GM19043 (cell line): Measurements from ENCODE around the gene TMEM88.
"Not testable (repeated sequence)": the region's sequence is repeated elsewhere in the genome, so short reads cannot be mapped to it uniquely, and the experiment has no call there.

ENCODE experiments used
- ATAC-seq: cut with Tn5 transposase; IDR thresholded peaks from one replicate; pipeline ENCODE4 v1.9.1; 2021; ENCODE audit warnings: low read depth; ENCODE audit not compliant: unreplicated experiment

Gene TMEM88, protein sequence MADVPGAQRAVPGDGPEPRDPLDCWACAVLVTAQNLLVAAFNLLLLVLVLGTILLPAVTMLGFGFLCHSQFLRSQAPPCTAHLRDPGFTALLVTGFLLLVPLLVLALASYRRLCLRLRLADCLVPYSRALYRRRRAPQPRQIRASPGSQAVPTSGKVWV

DNA sequence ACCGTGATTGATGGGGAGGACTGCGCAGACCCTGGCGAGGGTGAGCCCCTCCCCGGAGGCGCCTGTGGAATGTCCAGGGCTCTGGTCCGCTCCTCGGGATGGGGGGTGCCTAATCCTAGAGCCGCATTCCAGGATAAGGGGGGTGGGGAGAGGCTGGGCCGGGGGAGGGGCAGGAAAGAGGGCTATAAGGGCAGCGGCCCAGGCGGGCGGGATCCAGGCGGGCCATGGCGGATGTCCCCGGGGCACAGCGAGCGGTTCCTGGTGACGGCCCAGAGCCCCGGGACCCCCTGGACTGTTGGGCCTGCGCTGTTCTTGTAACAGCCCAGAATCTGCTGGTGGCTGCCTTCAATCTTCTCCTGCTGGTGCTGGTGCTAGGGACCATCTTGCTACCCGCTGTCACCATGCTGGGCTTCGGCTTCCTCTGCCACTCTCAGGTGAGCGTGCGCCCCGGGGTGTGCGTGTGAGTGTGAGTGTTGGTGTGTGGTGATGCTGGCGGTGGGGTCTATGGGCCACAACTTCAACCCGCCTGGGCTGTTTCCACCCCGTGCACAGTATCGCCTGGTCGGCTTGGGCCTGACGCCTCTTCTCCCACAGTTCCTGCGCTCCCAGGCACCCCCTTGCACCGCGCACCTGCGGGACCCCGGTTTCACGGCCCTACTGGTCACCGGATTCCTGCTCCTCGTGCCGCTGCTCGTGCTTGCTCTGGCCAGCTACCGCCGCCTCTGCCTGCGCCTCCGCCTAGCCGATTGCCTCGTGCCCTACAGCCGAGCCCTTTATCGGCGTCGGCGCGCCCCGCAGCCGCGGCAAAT is at the start of gene TMEM88:
TSS of gene TMEM88 (plus strand) at position 216 of the 809 bp plus-strand sequence. CDS start at position 225, 9 bp downstream.
- ATAC-seq = no peak

DNA sequence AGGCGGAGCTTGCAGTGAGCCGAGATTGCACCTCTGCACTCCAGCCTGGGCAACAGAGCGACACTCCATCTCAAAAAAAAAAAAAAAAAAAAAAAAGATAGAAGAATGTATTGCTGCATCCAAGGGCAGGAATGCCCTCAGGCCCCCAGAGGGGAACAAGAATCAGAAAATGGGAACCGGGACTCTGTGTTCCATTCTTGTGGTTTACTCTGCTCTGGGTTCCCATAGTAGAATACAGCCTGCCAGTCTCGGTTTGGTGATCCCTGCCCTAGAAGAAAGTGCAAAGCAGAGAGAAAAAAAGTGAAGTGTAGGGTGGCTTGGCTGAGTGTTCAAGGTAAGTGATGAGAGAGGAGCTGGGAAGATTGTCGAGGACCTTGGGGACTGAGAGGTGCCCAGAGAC is 48.3 kb upstream of the TMEM88 start:
- ATAC-seq = no peak

DNA sequence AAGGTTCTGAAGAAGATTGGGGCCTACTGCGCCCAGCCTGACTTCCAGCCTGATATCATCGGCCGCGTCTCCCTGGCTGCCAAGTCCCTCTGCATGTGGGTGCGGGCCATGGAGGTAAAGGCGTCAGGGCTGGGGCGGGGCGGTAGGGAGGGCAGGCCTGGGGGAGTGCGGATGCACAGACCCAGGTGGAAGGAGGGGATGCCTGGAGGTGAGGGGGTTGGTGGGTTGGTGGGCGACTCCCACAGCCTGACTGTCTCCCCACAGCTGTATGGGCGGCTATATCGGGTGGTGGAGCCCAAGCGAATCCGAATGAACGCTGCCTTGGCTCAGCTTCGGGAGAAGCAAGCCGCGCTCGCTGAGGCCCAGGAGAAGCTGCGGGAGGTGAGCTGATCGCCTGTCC is 47.7 kb upstream of the TMEM88 start:
- no peak for ATAC-seq

DNA sequence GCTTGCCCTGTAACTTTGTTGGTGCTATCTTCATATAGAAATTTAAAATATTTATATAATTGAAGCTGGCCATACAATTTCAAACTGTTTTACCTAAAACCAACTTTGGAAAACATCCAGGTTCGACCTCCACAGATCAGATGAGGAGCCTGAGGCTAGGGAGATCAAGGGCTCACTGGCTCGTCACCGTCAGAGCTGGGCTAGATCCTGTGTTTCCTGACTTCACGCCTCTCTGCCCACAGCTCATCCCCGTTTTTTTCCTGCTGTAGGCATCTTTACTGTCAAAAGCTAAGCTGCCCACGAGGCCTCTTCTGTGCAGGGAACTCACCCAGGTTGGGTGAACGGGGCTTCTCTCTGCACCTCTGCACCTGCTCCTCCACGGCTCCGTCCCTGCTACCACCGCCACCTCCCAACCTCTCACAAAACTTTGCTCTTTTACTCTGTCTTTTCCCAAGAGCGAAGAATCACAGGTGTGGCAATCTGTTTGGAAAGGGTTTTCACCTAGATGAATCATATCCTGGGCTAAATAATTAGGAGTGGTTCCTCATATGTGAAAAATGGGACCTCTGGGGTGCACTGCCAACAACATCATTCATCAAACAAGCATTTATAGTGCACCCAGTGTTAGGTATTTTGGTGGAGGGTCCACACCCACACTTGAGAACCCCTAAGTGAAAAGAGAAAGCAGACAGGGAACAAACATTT is 45.6 kb upstream of the TMEM88 start:
- no peak for ATAC-seq

GRCh38 chr17:7809791-7810343 is 45.0 kb upstream of the TMEM88 start:
- not testable (repeated sequence) for ATAC-seq

DNA sequence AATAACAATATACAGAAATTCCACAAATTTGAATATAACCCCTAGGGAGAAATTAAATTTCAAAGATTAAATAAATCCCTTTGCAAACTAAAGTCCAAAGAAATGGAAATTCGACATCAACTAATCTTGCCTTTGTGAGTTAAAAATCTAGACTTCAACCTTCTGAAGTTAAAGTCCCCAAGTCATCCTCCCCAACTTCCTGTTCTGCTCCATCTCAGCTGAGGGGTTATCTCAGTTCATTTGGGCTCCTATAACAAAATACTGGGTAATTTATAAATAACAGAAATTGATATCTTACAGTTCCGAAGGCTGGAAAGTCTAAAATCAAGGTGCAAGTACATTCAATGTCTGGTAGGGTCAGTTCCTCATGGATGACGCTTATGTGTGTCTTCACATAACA is 43.6 kb upstream of the TMEM88 start:
- no peak for ATAC-seq

DNA sequence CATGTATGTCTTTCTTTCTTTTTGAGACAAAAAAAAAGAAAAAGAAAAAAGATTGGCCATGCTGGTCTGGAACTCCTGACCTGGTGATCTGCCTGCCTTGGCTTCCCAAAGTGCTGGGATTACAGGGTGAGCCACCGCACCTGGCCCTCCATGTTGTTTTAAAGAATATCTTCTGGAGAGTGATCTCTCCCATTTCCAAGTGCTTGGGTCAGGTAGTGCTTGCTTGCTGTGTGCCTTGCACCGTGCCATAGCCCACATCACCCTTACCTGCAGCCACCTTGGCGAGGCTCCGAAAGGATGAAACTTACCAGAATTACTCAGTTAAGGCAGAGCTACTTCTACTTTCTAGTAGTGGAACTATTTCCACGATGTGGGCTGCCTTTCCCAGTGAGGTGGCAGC is 39.9 kb upstream of the TMEM88 start:
- no peak for ATAC-seq

DNA sequence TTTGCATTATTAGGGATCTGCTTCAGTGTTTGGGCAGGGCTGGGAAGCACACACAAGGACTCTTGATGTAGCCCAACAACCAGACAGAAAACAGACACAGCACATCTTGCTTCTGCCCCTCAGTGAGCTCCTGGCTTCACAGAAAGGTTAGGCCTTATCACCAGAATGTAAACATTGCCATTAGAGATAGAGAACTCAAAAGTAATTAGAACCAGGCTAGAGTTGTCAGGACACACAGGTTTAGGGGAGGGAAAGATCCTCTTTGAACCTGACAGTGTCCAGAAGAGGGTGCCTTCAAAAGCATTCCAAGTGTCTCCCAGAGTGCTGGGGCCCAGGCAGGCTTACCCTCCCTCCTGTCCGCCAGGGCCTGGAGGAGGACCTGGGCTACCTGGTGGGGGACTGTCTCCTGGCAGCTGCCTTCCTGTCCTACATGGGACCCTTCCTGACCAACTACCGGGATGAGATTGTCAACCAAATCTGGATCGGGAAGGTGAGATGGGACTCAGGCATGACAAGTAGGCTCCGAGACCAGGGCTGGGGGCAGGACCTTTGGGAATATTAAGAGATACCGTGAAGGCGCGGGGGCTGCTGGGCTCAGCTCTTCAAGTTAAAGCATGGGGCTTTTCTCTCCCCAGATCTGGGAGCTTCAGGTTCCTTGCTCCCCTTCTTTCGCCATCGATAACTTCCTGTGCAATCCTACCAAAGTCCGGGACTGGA is 37.8 kb upstream of the TMEM88 start:
- no peak for ATAC-seq

DNA sequence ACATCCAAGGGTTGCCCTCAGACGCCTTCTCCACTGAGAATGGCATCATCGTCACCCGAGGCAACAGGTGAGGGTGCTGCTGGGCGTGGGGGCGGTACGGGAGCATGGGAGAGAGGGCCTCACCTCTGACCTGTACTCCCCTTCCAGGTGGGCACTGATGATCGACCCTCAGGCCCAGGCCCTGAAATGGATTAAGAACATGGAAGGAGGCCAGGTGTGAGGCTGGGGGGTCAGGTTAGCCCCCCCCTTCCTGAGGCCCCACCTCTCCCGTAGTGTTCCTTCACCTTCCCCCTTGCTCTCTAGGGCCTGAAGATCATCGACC is 37.3 kb upstream of the TMEM88 start:
- ATAC-seq = no peak

DNA sequence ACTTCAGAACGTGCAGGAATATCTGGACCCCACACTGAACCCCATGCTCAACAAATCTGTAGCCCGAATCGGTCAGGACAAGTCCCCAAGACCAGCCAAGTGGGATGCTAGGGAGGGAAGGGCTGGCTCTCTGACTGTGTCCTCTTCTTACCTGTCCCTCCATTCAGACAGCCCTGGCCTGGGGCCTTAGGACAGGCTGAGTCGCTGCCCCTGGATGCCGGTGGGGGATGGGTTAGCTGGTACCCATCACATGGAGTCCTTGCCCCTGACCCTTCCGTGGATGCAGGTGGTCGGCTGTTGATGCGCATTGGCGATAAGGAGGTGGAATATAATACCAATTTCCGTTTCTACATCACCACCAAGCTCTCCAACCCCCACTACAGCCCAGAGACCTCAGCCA is 36.8 kb upstream of the TMEM88 start:
- no peak for ATAC-seq

DNA sequence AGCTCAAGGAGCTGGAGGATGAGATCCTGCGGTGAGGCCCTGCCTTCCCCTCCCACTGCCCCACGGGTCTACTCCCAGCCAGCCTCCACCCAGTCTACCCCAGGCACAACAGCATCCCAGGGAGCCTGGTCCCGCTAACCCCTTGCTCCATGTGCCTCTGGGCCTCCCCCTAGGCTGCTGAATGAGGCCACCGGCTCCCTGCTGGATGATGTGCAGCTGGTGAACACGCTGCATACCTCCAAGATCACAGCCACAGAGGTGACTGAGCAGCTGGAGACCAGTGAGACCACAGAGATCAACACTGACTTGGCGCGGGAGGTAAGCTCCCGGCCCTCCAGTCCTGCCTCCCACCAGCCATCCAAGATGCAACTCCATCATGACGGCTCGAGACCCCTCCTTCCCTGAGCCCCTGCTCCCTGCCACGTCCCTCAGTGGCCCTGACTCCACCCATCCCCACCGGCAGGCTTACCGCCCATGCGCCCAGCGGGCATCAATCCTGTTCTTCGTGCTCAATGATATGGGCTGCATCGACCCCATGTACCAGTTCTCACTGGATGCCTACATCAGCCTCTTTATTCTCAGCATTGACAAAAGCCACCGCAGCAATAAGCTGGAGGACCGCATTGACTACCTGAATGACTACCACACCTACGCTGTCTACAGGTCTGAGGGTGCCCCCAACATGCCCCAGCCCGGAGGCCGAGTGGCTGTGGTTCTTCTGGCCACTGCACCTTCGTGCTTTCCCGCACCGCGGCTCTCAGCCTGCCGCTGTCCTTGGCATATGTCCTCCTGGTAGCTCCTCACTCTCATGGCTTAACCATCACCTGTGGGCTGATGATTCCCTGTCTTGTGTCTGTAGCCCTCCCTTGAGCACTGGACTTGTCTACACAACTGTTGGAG is 35.9 kb upstream of the TMEM88 start:
- ATAC-seq = no peak

- ATAC-seq = no peak
Measured at GRCh38 chr17:7820231-7820630, 34.6 kb upstream of the TMEM88 start.

DNA sequence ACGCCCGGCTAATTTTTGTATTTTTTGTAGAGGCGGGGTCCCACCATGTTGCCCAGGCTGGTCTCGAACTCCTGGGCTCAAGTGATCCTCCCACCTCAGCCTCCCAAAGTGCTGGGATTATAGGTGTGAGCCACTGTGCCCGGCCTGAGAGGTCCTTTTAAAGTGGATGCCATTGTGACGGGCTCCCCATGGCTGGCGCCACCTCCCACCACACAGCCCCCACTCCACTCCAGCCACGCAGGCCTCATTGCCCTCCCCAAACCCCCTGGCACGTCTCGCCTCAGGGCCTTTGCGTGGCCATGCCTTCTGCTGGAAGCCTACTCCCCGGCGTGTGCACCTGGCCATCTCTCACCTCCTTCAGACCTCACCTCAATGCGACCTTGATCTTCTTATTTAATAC is 32.7 kb upstream of the TMEM88 start:
- ATAC-seq = no peak

GRCh38 chr17:7823581-7824001 is 31.3 kb upstream of the TMEM88 start:
- no peak for ATAC-seq

DNA sequence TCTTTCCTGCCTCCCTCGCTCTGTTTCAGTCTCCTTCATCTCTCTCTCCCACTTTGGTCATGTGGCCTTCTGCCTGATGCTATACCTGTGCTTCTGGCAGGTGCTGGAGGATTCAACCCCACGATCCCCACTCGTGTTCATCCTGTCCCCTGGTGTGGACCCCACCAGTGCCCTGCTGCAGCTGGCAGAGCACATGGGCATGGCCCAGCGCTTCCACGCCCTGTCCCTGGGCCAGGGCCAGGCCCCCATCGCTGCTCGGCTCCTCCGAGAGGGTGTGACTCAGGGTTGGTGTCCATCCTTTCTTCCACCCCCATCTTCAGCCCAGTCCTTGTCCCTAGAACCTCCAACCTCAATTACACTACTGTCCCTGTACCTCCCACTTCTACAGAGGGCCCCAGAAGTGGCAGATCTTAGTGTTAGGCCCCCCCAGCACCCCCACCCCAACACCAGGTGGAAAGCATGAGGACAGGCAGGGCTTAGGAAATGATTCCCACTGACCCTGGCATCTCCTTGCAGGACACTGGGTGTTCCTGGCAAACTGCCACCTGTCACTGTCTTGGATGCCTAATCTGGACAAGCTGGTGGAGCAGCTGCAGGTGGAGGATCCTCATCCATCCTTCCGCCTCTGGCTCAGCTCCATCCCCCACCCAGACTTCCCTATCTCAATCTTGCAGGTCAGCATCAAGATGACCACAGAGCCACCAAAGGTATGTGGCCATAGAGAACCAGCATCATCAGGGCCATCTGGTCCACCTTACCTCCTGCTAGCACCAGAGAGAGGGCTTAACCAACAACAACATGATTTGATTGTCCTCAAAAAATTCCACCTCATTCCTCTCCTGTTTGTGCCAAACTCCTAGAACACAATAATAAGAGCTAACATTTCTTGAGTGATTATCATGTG is 30.6 kb upstream of the TMEM88 start:
- ATAC-seq = no peak

- ATAC-seq = no peak
Measured at GRCh38 chr17:7825206-7825990, 29.5 kb upstream of the TMEM88 start.

DNA sequence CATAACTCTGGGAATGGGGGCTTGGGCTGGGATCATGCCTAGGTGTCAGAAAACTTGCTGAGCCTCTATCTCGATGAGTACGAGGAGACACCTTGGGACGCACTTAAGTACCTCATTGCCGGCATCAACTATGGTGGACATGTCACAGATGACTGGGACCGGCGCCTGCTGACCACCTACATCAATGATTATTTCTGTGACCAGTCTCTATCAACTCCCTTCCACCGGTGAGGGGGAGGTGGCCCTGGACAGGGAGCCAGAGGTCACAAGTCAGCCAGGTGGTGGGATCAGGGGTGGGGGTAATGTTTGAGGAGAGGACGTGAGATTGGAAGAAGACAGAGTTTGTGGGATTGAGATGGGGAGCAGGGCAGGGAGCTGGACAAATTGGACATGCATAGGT is 24.2 kb upstream of the TMEM88 start:
- ATAC-seq = no peak

- ATAC-seq = no peak
Measured at GRCh38 chr17:7831233-7831632, 23.6 kb upstream of the TMEM88 start.
